Endometrial microvascular endothelial cells (primary cell): ENCODE results near the gene KCTD19. TPM values are rescaled to one million over a fixed set of nuclear protein-coding genes. Genes with fewer than 3 reads are reported as not detected.

Experiments used
- total RNA-seq: library from RNA; depleted of rRNA; stranded (reverse); fragments of >200 nt; gene quantifications from one replicate; pipeline ENCODE4 v1.2.3, GENCODE V29; 2015; ENCODE audit errors: inconsistent ontology term

The KCTD19 gene
- total RNA-seq, 1 donor from 2014 or later, result under 0.01 TPM

Other genes starting within 250 kb of the KCTD19 start
- 21.8 TPM for gene PHAF1, start 216.8 kb downstream of the KCTD19 start, total RNA-seq
- 4.7 TPM for gene B3GNT9, start 175.7 kb downstream of the KCTD19 start, total RNA-seq
- 33.0 TPM for gene TRADD, start 166.8 kb downstream of the KCTD19 start, total RNA-seq
- gene FBXL8, start 166.8 kb downstream of the KCTD19 start, total RNA-seq, result 13.6 TPM
- not detected for gene HSF4, start 162.0 kb downstream of the KCTD19 start, total RNA-seq
- gene NOL3, start 156.2 kb downstream of the KCTD19 start, total RNA-seq, result 37.5 TPM
- gene MATCAP1, start 142.8 kb downstream of the KCTD19 start, total RNA-seq, result 5.6 TPM
- 6.9 TPM for gene EXOC3L1, start 136.6 kb downstream of the KCTD19 start, total RNA-seq
- 163 TPM for gene E2F4, start 134.6 kb downstream of the KCTD19 start, total RNA-seq
- gene ELMO3, start 127.6 kb downstream of the KCTD19 start, total RNA-seq, result 0.37 TPM
- gene TMEM208, start 99.6 kb downstream of the KCTD19 start, total RNA-seq, result 41.0 TPM
- 57.5 TPM for gene FHOD1, start 79.3 kb downstream of the KCTD19 start, total RNA-seq
- gene SLC9A5, start 77.8 kb downstream of the KCTD19 start, total RNA-seq, result 1.7 TPM
- 69.4 TPM for gene PLEKHG4, start 47.2 kb downstream of the KCTD19 start, total RNA-seq
- 0.56 TPM for gene LRRC36, start 74 bp upstream of the KCTD19 start, total RNA-seq
- 1.4 TPM for gene TPPP3, start 66.8 kb upstream of the KCTD19 start, total RNA-seq
- 5.0 TPM for gene ZDHHC1, start 89.7 kb upstream of the KCTD19 start, total RNA-seq
- gene HSD11B2, start 104.4 kb upstream of the KCTD19 start, total RNA-seq, result not detected
- 175 TPM for gene ATP6V0D1, start 154.4 kb upstream of the KCTD19 start, total RNA-seq
- gene AGRP, start 156.8 kb upstream of the KCTD19 start, total RNA-seq, result not detected
- gene RIPOR1, start 202.1 kb upstream of the KCTD19 start, total RNA-seq, result 47.0 TPM
- gene CTCF, start 235.8 kb upstream of the KCTD19 start, total RNA-seq, result 29.8 TPM